HL-60/S4 (cell line): ENCODE results near the gene ACVR1B.

Source experiments
- in situ Hi-C: fragments of 300-500 bp; cut with MboI; formaldehyde crosslinking; loops from 2 replicates; pipeline ENCODE4 v1.14.3; 2022; ENCODE audit warnings: low sequenced_read_pairs

The ACVR1B gene

DNA sequence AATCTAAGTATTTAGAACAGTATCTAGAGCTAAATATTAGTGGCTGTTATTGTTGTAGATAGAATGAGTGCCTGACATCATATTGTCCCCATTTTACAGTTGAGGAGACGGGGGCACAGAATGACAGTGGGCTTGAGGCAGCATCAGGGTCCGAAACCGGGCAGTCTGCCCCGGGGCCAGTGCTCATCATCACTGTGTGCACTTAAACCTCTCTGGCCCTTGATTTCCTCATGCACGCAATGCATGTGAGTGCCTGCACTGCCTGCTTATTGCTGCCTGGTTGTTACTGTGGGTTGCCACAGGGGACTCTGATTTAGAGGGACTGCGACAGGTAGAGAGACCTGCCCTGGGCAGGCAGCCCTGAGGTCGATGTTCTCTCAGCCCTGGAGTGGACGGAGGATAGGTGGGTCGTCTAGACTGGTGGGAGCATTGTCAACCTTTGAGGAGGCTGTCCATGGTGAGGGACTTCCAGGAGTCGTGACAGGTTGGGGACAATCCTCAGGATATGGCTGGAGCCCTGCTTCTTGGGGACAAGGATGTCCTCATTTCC lies 34.4 kb upstream of the ACVR1B start:
- in situ Hi-C loops: no loop called here

DNA sequence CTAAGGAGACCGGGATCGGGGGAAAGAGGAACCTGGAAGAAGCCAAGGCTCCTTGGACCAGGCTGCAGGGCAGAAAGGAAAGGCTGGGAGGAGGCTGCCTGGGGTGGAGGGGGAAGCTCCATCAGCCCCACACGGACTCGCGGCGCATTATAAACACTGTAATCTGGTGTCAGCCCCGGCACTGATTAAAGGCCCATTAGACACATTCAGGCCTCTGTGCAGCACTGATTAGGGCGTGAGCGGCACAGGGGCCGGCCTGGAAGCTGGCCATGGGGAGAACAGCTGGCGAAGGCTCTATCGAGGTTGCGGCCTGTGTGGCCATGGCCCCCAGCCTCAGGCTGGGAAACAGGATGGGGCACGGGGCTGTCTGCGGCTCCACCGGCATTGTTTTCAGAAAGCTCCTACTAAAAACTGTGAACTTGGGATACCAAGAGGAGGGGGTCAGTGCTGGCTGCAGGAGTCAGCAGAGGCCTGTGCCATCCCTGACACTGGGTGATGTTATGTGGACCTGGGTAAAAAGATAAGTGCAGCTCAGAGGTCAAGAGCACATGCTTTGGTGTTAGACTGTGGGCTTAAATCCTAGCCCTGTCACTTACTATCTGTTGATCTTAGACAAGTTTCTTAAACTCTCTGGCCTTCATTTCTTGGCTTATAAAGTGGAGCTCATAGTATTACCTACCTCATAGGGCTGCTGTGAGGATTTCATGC lies 33.6 kb upstream of the ACVR1B start:
- in situ Hi-C loops: no loop called here

DNA sequence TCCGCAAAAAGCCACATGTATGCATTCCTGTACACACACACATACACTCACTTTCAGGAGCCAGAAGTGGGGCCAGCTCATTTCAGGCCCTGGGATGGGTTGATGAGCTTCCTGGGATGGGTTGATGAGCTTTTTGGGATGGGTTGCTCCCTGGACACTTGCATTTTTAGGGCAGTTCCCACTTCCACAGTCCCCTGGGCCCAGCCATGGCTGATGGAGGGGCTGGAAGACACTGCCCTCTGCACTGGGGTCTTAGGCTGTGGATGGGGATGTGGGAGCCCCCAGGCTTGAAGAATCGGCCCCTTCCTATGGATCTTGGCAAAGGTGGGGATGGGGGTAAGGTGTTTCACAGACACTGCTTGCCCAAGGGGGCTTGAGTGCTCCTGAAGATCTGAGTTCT lies 31.5 kb upstream of the ACVR1B start:
- in situ Hi-C loops: no loop called here

DNA sequence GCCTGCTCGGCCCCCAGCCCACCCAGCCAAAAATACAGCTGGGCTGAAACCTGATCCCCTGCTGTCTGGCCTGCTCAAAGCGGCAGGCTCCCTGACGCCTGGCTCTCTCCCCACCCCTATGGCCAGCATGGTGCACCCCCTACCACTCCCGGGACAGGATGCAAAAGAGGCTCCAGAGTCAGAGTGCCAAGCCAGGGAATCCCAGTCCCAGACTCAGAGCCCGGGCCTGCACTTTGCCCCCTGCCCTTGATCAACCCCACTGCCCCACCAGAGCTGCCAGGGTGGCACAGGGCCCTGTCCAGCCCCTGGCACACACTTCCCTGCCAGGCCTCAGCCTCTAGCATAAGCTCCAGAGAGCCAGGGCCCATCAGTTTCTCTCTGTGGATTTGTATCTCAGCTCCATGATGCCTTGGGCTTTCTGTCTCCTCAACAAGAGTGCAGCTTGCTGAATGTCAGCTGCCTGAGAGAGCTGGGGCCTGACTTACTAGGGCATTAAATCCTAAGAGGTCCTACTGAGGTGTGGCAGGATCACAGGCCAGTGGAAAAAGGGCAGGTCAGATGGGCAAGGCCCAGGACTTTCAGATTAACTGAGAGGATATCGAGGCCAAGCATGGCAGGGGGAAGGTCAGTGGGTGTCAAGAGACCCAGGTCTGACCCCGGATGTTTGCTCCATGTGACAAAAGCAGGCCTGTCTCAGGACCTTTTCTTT lies 30.3 kb upstream of the ACVR1B start:
- in situ Hi-C loops: no loop called here

DNA sequence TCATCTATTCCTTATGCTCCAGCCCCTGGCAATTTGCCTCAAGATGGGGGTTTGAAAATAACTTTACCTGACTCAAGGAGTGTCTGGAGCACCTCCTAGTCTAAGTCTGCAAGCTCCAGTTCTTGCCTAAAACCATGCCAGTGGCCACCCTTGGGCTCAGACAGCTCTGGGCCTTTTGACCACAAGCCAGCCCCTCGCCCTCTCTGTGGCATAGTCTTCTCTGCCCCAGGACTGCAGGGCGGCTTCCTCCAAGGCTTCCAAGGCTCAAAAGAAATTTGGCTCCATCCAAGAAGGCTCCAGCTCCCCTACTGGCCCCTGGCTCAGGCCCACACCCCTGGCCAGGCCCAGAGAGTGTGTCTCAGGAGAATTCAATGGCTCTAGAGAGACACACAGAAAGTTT lies 29.4 kb upstream of the ACVR1B start:
- in situ Hi-C loops: no loop called here

DNA sequence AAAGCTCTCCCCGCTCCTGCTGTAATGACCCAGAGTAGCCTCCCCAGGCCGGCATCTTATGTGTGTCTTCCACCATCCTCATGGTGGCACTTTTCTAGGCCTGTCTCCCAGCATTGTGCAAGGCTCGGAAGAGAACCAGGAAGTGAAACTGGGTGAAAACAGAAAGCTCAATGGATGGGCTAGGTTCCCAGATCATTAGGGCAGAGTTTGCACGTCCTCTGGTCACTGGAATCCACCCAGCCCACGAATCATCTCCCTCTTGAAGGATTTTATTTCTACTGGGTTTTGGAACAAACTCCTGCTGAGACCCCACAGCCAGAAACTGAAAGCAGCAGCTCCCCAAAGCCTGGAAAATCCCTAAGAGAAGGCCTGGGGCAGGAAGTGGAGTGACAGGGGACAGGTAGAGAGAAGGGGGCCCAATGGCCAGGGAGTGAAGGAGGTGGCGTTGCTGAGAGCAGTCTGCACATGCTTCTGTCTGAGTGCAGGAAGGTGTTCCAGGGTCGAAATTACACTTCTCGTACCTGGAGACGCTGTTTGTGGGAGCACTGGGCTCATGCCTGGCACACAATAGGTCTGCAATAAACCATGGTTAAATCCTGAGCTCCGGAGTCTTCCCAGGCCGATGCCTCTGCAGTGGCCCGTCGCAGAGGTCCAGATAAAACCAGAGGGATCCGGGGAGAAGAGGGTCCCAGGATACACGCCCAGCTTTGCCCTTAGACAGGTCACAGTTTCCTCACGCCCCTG lies 28.6 kb upstream of the ACVR1B start:
- in situ Hi-C loops: no loop called here

DNA sequence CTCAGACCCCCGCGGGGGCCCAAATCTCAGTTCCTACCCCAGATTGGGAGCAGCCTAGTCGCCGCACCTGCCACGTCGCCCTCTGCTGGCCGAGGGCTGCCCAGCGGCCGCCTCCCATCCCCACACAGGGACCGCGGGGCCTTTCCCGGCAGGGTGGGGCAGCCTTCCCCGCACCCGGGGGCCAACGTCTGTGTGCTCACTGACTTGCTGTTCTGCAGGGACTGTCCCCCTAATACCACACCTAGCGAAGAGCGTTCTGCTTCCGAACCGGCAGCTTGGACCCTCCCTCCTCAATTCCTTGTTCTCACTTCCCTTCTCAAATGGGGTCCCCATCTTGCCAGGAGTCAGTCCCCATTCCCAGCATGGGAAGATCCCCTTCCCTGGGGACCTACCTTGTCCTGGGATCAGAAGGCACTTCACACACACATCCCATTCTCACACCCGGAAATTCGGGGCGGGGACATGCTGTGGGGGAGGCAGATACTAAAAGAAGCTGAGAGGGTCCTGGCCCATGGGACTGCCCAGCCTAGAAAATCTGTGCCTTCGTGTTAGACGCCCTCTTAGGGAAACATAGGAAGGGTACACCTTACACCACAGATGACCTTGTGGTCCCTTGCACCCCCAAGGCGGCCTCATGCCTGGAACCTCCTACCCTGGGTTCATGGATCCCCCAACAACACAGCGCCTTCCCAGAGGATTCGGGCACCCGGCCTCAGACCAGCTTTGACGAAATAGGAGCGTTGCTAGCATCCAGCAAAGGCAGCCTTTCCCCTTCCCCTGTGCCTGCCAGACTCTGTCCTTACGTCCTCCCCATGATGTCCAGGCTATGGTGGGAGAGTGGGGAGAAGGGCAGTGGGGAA lies 27.8 kb upstream of the ACVR1B start:
- in situ Hi-C loops: no loop called here

GRCh38 chr12:51924551-51925319 lies 26.8 kb upstream of the ACVR1B start:
- in situ Hi-C loops: no loop called here

DNA sequence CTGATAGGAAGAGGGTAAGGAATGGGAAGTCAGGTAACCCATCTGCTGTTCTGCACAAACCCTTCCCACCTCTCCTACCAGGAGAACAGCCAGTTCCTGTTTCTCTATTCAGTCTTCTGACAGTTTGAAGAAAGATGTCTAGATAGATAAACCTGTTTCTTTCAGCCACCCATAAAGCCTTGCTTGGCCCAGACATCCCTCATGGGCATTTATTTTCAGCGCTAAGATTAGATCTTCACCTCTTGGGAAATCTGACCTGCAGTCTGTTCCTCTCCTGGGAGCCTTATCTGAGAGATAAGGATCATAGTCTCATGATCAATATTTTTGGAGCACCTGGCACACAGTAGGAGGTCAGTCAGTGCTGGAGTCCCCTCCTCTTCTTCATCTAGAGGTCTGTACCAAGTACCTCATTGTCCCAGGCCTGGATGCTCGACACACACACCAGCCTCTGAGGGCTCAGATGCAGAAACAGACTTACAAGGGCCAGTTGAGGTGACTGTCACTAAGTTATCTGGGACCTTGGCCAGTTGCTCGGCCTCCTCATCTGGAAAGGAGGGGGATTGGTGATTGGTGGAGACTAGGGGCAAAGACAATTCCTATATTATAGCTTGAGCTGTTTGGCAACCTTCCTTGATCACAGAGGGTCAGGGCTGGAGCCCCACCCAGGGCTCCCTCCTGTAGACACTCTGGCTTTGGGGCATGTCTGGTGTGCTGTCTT lies 26.0 kb upstream of the ACVR1B start:
- in situ Hi-C loops: no loop called here

- in situ Hi-C loops: no loop called here
Measured at GRCh38 chr12:51926064-51926632, 25.4 kb upstream of the ACVR1B start.

- in situ Hi-C loops: no loop called here
Measured at GRCh38 chr12:51926718-51927117, 24.8 kb upstream of the ACVR1B start.

GRCh38 chr12:51932218-51933076 lies 19.1 kb upstream of the ACVR1B start:
- in situ Hi-C loops: no loop called here

- in situ Hi-C loops: no loop called here
Measured at GRCh38 chr12:51934080-51934479, 17.4 kb upstream of the ACVR1B start.

GRCh38 chr12:51937926-51938325 lies 13.6 kb upstream of the ACVR1B start:
- in situ Hi-C loops: no loop called here

- in situ Hi-C loops: no loop called here
Measured at GRCh38 chr12:51938726-51939125, 12.8 kb upstream of the ACVR1B start.

- in situ Hi-C loops: no loop called here
Measured at GRCh38 chr12:51941011-51941581, 10.4 kb upstream of the ACVR1B start.

DNA sequence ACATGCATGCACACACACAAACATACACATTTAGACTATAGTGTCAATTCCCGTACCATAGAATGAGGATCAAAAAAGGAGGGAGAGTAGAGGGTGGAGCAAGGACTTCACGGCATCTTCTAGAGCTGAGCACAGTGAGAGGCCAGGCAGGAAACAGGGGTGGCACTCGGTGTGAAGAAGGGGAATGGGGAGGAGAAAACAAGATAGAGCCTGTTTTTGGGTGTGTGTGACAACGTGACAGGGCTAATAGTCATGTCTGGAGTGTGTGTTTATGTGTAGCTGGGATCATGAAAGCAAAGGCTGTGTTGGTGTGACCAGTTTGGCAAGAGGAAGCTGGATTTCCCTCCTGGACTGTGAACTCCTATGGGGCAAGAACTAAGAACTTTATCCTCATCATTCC lies 9.9 kb upstream of the ACVR1B start:
- in situ Hi-C loops: no loop called here

DNA sequence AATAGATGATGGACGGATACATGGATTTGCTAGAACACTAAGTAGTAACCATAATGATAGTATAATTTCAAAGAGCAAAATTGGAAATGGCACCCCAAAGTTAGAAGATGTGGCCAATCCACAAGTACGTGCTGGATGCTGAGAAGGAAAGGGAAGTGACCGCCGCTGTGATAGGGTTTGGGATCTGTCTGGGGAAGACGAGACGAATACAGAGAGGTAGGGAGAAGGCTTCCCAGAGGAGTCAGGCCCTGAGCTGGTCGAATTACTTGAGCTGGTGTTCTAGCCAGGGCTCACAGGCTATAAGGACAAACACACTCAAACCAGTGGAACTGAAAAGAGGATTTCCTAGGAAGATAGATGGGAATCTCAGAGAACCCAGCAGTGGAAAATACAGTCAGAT lies 9.4 kb upstream of the ACVR1B start:
- in situ Hi-C loops: no loop called here
